IMR-90 (cell line): ENCODE measurements around the gene ISG20. TPM values are rescaled to one million over a fixed set of nuclear protein-coding genes. Genes with fewer than 3 reads are reported as not detected.

Experiments
- ATAC-seq: fragments of 200-7000 bp; cut with Tn5 transposase; 2 replicates; pipeline ENCODE4 v1.9.1; 2020; ENCODE audit warnings: low read depth, mild to moderate bottlenecking, moderate library complexity
- BruUV-seq: library from RNA; stranded (reverse); fragments of 400-500 nt; replicated peaks from 2 replicates; lab custom pipeline; 2021; lab: Mats Ljungman, UMichigan
- CTCF ChIA-PET: fragments of 300-600 bp; formaldehyde crosslinking; extraction: SDS; loops from one replicate; lab custom pipeline; 2021; ENCODE audit warnings: antibody characterized with exemption; lab: Yijun Ruan, JAX
- POLR2A ChIA-PET: fragments of 300-600 bp; sonication (Branson Sonifier 250); formaldehyde crosslinking; loops from one replicate; lab custom pipeline; 2022; ENCODE audit warnings: antibody characterized with exemption; ENCODE audit not compliant: unreplicated experiment; lab: Charles Lee
- DNase-seq: peaks from one replicate; pipeline ENCODE4 v3.0.0; 2013
- H2AFZ ChIP-seq: replicated peaks from 2 replicates; pipeline ENCODE3; 2013; ENCODE audit warnings: low read length, mild to moderate bottlenecking; ENCODE audit not compliant: poor library complexity
- H2AK5ac ChIP-seq: 2 replicates; pipeline ENCODE4 v1.6.1; 2013; ENCODE audit warnings: low read depth, low read length, inconsistent platforms
- H2AK9ac ChIP-seq: replicated peaks from 2 replicates; pipeline ENCODE3; 2013; ENCODE audit warnings: mild to moderate bottlenecking, low read depth, low read length, moderate library complexity; ENCODE audit not compliant: poor library complexity
- H2BK120ac ChIP-seq: 2 replicates; pipeline ENCODE4 v1.6.1; 2013; ENCODE audit warnings: low read depth, low read length, inconsistent platforms
- H2BK15ac ChIP-seq: 3 replicates; pipeline ENCODE4 v1.6.1; 2013; ENCODE audit warnings: low read depth, low read length, inconsistent platforms
- H2BK20ac ChIP-seq: 2 replicates; pipeline ENCODE4 v1.6.1; 2013; ENCODE audit warnings: low read depth, mild to moderate bottlenecking, inconsistent platforms, low read length, moderate library complexity
- H2BK5ac ChIP-seq: 2 replicates; pipeline ENCODE4 v1.6.1; 2013; ENCODE audit warnings: mild to moderate bottlenecking, low read depth, low read length, inconsistent platforms; ENCODE audit not compliant: poor library complexity, severe bottlenecking
- H3K14ac ChIP-seq: replicated peaks from 2 replicates; pipeline ENCODE4 v1.6.1; 2013; ENCODE audit warnings: low read depth, low read length, inconsistent platforms
- H3K18ac ChIP-seq: 2 replicates; pipeline ENCODE4 v1.6.1; 2013; ENCODE audit warnings: low read depth, low read length, control low read depth
- H3K23ac ChIP-seq: 2 replicates; pipeline ENCODE4 v1.6.1; 2013; ENCODE audit warnings: low read depth, low read length, inconsistent platforms
- H3K27ac ChIP-seq: 2 replicates; pipeline ENCODE4 v1.5.1; 2013; ENCODE audit warnings: mild to moderate bottlenecking, control low read depth, low read length; ENCODE audit not compliant: insufficient read depth
- H3K27me3 ChIP-seq: 2 replicates; pipeline ENCODE4 v1.6.1; 2013; ENCODE audit warnings: low read length; ENCODE audit not compliant: control insufficient read depth, insufficient read depth
- H3K36me3 ChIP-seq: 2 replicates; pipeline ENCODE4 v1.6.1; 2013; ENCODE audit warnings: low read length, mixed read lengths; ENCODE audit not compliant: control insufficient read depth, insufficient read depth
- H3K4ac ChIP-seq: 2 replicates; pipeline ENCODE4 v1.6.1; 2013; ENCODE audit warnings: low read depth, low read length, inconsistent platforms
- H3K4me1 ChIP-seq: 2 replicates; pipeline ENCODE4 v1.6.1; 2013; ENCODE audit warnings: low read length, mixed read lengths; ENCODE audit not compliant: control insufficient read depth, insufficient read depth
- H3K4me2 ChIP-seq: 2 replicates; pipeline ENCODE4 v1.6.1; 2013; ENCODE audit warnings: low read depth, mild to moderate bottlenecking, control low read depth, low read length, moderate library complexity
- H3K4me3 ChIP-seq: 2 replicates; pipeline ENCODE4 v1.5.1; 2013; ENCODE audit warnings: low read depth, mild to moderate bottlenecking, control low read depth, low read length, moderate library complexity; ENCODE audit not compliant: insufficient read depth
- H3K56ac ChIP-seq: 2 replicates; pipeline ENCODE4 v1.6.1; 2013; ENCODE audit warnings: low read length, inconsistent platforms; ENCODE audit not compliant: insufficient read depth; ENCODE audit errors: extremely low read depth
- H3K79me1 ChIP-seq, 2 experiments: 2 replicates each; pipeline ENCODE4 v1.6.1; 2013; ENCODE audit warnings: low read length in 2 of 2, inconsistent platforms in 1 of 2, low read depth in 1 of 2
- H3K9ac ChIP-seq: 2 replicates; pipeline ENCODE4 v1.6.1; 2013; ENCODE audit warnings: low read depth, low read length, control low read depth
- H3K9me1 ChIP-seq: 2 replicates; pipeline ENCODE4 v1.6.1; 2013; ENCODE audit warnings: low read length, inconsistent platforms; ENCODE audit not compliant: insufficient read depth
- H3K9me3 ChIP-seq: 2 replicates; pipeline ENCODE4 v1.6.1; 2013; ENCODE audit warnings: low read length; ENCODE audit not compliant: control insufficient read depth, insufficient read depth
- H4K20me1 ChIP-seq: 2 replicates; pipeline ENCODE4 v1.6.1; 2013; ENCODE audit warnings: low read length, inconsistent platforms; ENCODE audit not compliant: insufficient read depth
- H4K5ac ChIP-seq: 2 replicates; pipeline ENCODE4 v1.6.1; 2013; ENCODE audit warnings: mild to moderate bottlenecking, low read depth, low read length, control low read depth
- H4K8ac ChIP-seq, 2 experiments: 2 replicates each; pipeline ENCODE4 v1.6.1; 2013; ENCODE audit warnings: low read depth in 2 of 2, low read length in 2 of 2, control low read depth in 1 of 2, inconsistent platforms in 1 of 2
- H4K91ac ChIP-seq: 2 replicates; pipeline ENCODE4 v1.6.1; 2013; ENCODE audit warnings: low read depth, low read length, inconsistent platforms; ENCODE audit not compliant: insufficient read depth
- BHLHE40 ChIP-seq: fragments of 150-350 bp; IDR thresholded peaks from 2 replicates; pipeline ENCODE4 v1.6.1; 2016; ENCODE audit warnings: mild to moderate bottlenecking, low read depth, low read length
- CEBPB ChIP-seq: IDR thresholded peaks from 2 replicates; pipeline ENCODE4 v1.6.1; 2012; ENCODE audit warnings: low read depth, low read length, improper control_type of control experiment
- CHD1 ChIP-seq: IDR thresholded peaks from 2 replicates; pipeline ENCODE4 v1.6.1; 2012; ENCODE audit warnings: low read depth, low read length, improper control_type of control experiment
- FOS ChIP-seq: fragments of 150-350 bp; IDR thresholded peaks from 2 replicates; pipeline ENCODE4 v1.6.1; 2016; ENCODE audit warnings: low read depth, low read length
- MAFK ChIP-seq: IDR thresholded peaks from 2 replicates; pipeline ENCODE4 v1.6.1; 2012; ENCODE audit warnings: low read depth, low read length, improper control_type of control experiment
- MAZ ChIP-seq: IDR thresholded peaks from 2 replicates; pipeline ENCODE4 v1.6.1; 2012; ENCODE audit warnings: low read depth, mild to moderate bottlenecking, low read length, improper control_type of control experiment, moderate library complexity, borderline replicate concordance
- MXI1 ChIP-seq: IDR thresholded peaks from 2 replicates; pipeline ENCODE4 v1.6.1; 2012; ENCODE audit warnings: low read depth, mild to moderate bottlenecking, low read length, moderate library complexity, borderline replicate concordance
- NFE2L2 ChIP-seq: fragments of 150-350 bp; IDR thresholded peaks from 2 replicates; pipeline ENCODE4 v1.6.1; 2016; ENCODE audit warnings: low read depth, mild to moderate bottlenecking, low read length
- POLR2A ChIP-seq: IDR thresholded peaks from 2 replicates; pipeline ENCODE4 v1.6.1; 2012; ENCODE audit warnings: mild to moderate bottlenecking, low read depth, low read length
- RAD21 ChIP-seq: IDR thresholded peaks from 2 replicates; pipeline ENCODE4 v1.6.1; 2012; ENCODE audit warnings: low read length, improper control_type of control experiment
- RCOR1 ChIP-seq: IDR thresholded peaks from 2 replicates; pipeline ENCODE4 v1.6.1; 2012; ENCODE audit warnings: mild to moderate bottlenecking, low read length, improper control_type of control experiment; ENCODE audit not compliant: insufficient replicate concordance
- SMC3 ChIP-seq: fragments of 150-350 bp; IDR thresholded peaks from 2 replicates; pipeline ENCODE4 v1.6.1; 2016; ENCODE audit warnings: low read depth, mild to moderate bottlenecking, antibody characterized with exemption, low read length, moderate library complexity
- WGBS, 2 experiments: methylation state at CpG; one replicate each; pipeline versions ENCODE4 v1.1.5 to v1.1.7; 2013; ENCODE audit warnings: missing lambda C conversion rate in 2 of 2; ENCODE audit not compliant: insufficient read length in 1 of 2; ENCODE audit errors: extremely low coverage in 2 of 2; 5-methylcytosine and 5-hydroxymethylcytosine counted together
- dilution Hi-C: fragments of 300-500 bp; cut with HindIII; formaldehyde crosslinking; loops from one replicate; pipeline ENCODE4 v1.14.3; 2018; ENCODE audit warnings: low sequenced_read_pairs; ENCODE audit not compliant: unreplicated experiment
- in situ Hi-C: fragments of 300-500 bp; cut with MboI; formaldehyde crosslinking; loops from 3 replicates; pipeline ENCODE4 v1.14.3; 2019; ENCODE audit warnings: low sequenced_read_pairs, inconsistent platforms, mixed read lengths
- intact Hi-C: fragments of 100-400 bp; cut with micrococcal nuclease; formaldehyde crosslinking; loops from 2 replicates; pipeline ENCODE4 v1.10.0; 2022
- polyA plus RNA-seq, 3 experiments: library from polyadenylated mRNA; depleted of rRNA; stranded (reverse); fragments of >200 nt; gene quantifications; 2 replicates each; pipeline ENCODE4 v1.2.3, GENCODE V29; 2012; ENCODE audit warnings: low replicate concordance in 1 of 3
- total RNA-seq: library from RNA; depleted of rRNA; stranded (reverse); fragments of >200 nt; gene quantifications from 2 replicates; pipeline ENCODE4 v1.2.3, GENCODE V29; 2012
- TF ChIP-seq, protein P1 (sequence below): fragments of 150-350 bp; IDR thresholded peaks from 2 replicates; pipeline ENCODE4 v1.6.1; 2017; ENCODE audit warnings: mild to moderate bottlenecking, antibody characterized with exemption, low read length, low read depth
- TF ChIP-seq, protein P2 (sequence below): fragments of 150-350 bp; IDR thresholded peaks from 2 replicates; pipeline ENCODE4 v1.6.1; 2016; ENCODE audit warnings: low read depth, mild to moderate bottlenecking, low read length, moderate library complexity, borderline replicate concordance

The ISG20 gene
- total and polyA plus RNA-seq, 2 of the 4 experiments (the other 2 are of a cell fraction) = 0.72 to 1.2 TPM

DNA sequence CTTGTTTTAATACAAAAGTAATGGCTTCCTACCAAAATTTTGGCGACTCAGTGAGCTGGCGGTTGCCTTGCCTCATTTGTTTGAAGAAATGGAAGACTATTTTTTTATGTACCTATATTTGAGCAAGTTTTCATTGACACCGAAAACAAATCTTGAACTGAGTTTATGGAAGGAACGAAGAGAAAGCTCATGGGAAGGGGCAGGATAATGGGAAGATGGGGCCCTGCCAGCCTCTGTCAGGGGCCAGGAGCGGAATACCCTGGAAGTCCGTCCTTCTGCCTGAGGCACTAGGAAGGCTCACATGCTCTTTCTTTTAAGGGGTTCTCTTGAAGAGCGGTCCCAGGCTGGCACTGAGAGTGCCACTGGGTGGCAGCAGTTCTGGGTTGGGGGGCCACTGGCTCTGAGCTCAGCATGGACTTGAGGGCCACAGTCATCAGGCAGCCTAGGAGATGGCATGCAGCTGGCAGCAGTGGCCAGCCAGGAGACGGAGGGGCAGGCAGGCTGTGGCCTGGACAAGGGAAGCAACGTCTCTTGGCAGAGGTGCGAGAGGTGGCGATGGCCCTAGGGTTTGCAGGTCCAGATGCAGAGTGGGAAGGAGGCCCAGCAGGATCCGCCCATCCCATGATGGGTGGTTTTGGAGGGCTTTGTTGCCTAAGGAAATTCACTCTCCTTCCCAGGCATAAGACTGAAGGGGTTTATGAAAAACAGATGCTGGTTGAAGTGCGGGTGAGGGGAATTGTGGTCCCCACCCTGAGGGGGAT, 41.6 kb downstream of the ISG20 start:
- in situ Hi-C loops = no loop called here
- WGBS, 2 experiments = 73% methylated on average over 3 of the region's 13 CpGs; no CpG with 5 or more reads in 1 of the 2 experiments
- TF ChIP-seq NFE2L2 = no peak
- no peak for TF ChIP-seq MXI1
- TF ChIP-seq, protein P1, sequence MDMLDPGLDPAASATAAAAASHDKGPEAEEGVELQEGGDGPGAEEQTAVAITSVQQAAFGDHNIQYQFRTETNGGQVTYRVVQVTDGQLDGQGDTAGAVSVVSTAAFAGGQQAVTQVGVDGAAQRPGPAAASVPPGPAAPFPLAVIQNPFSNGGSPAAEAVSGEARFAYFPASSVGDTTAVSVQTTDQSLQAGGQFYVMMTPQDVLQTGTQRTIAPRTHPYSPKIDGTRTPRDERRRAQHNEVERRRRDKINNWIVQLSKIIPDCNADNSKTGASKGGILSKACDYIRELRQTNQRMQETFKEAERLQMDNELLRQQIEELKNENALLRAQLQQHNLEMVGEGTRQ = no peak
- TF ChIP-seq BHLHE40 = no peak
- TF ChIP-seq POLR2A = no peak
- no peak for TF ChIP-seq FOS
- no peak for TF ChIP-seq SMC3
- no peak for TF ChIP-seq MAZ
- TF ChIP-seq RAD21 = no peak
- TF ChIP-seq RCOR1 = no peak
- TF ChIP-seq, protein P2, sequence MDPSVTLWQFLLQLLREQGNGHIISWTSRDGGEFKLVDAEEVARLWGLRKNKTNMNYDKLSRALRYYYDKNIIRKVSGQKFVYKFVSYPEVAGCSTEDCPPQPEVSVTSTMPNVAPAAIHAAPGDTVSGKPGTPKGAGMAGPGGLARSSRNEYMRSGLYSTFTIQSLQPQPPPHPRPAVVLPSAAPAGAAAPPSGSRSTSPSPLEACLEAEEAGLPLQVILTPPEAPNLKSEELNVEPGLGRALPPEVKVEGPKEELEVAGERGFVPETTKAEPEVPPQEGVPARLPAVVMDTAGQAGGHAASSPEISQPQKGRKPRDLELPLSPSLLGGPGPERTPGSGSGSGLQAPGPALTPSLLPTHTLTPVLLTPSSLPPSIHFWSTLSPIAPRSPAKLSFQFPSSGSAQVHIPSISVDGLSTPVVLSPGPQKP = no peak
- TF ChIP-seq CHD1 = no peak
- no peak for TF ChIP-seq CEBPB
- TF ChIP-seq MAFK = no peak
- Histone ChIP-seq H4K91ac (no peak overlapping the region), H4K5ac (no peak overlapping the region), H3K27ac (no peak overlapping the region), H3K79me1 (no peaks in the 10 kb centered on the region), H3K4me3 (no peak overlapping the region), H3K27me3 (peaks cover 12% of the 10 kb centered on the region; the same call in 1 of the 2 replicates), H2BK120ac (no peak overlapping the region), H3K4me1 (no peaks in the 10 kb centered on the region), H2AK5ac (no peak overlapping the region), H3K4me2 (no peak overlapping the region), H3K14ac (no peak overlapping the region), H2AK9ac (no peak overlapping the region), H3K56ac (no peak overlapping the region), H2BK20ac (no peak overlapping the region), H3K18ac (no peak overlapping the region), H4K8ac (no peak overlapping the region), H3K23ac (no peak overlapping the region), H4K20me1 (no peaks in the 10 kb centered on the region), H2AFZ (no peak overlapping the region), H3K4ac (no peak overlapping the region), H3K9me1 (no peaks in the 10 kb centered on the region), H3K9me3 (no peaks in the 10 kb centered on the region), H3K9ac (no peak overlapping the region), H3K36me3 (no peaks in the 10 kb centered on the region), H2BK5ac (no peak overlapping the region), H2BK15ac (no peak overlapping the region)
- dilution Hi-C loops = no loop called here
- CTCF ChIA-PET = no interaction called here
- BruUV-seq = no TSS peak
- intact Hi-C loops = no loop called here
- DNase-seq = no peak
- POLR2A ChIA-PET = no interaction called here
- ATAC-seq = no peak
